DND-41 (cell line): ENCODE results near the gene PLA2G4A.

ENCODE experiments used
- ATAC-seq: fragments of 200-7000 bp; cut with Tn5 transposase; 3 replicates; pipeline ENCODE4 v1.9.1; 2021; ENCODE audit warnings: low read depth; ENCODE audit not compliant: insufficient read depth
- DNase-seq: peaks from one replicate; pipeline ENCODE4 v3.0.0-alpha.2; 2020
- H2AFZ ChIP-seq: 2 replicates; pipeline ENCODE4 v1.6.0; 2012; ENCODE audit warnings: low read depth, low read length
- H3K27ac ChIP-seq: 2 replicates; pipeline ENCODE4 v1.5.1; 2012; ENCODE audit warnings: low read length, inconsistent platforms
- H3K27me3 ChIP-seq: fragments of 200-600 bp; sonication (generic); 2 replicates; pipeline ENCODE4 v1.6.0; 2012; ENCODE audit warnings: low read length, mild to moderate bottlenecking, inconsistent platforms; ENCODE audit not compliant: insufficient read depth, poor library complexity
- H3K36me3 ChIP-seq: 2 replicates; pipeline ENCODE4 v1.5.1; 2012; ENCODE audit warnings: low read length, inconsistent platforms; ENCODE audit not compliant: insufficient read depth
- H3K4me1 ChIP-seq: 2 replicates; pipeline ENCODE4 v1.5.1; 2012; ENCODE audit warnings: mild to moderate bottlenecking, low read length; ENCODE audit not compliant: insufficient read depth
- H3K4me2 ChIP-seq: 2 replicates; pipeline ENCODE4 v1.6.0; 2012; ENCODE audit warnings: mild to moderate bottlenecking, moderate library complexity, low read length, inconsistent platforms; ENCODE audit not compliant: insufficient read depth
- H3K4me3 ChIP-seq, 2 experiments: fragments of 200-600 bp in 1 of 2; shearing (Covaris generic) in 1 of 2; 2 replicates each; pipeline ENCODE4 v1.5.1; 2012 to 2016; ENCODE audit warnings: inconsistent platforms in 2 of 2, low read length in 2 of 2, mild to moderate bottlenecking in 2 of 2, low read depth in 1 of 2, moderate library complexity in 1 of 2
- H3K79me2 ChIP-seq: 2 replicates; pipeline ENCODE4 v1.6.0; 2012; ENCODE audit warnings: low read length, inconsistent platforms; ENCODE audit not compliant: insufficient read depth
- H3K9ac ChIP-seq: 2 replicates; pipeline ENCODE4 v1.6.0; 2012; ENCODE audit warnings: low read depth, mild to moderate bottlenecking, inconsistent platforms, low read length, moderate library complexity
- H3K9me3 ChIP-seq: 2 replicates; pipeline ENCODE4 v1.5.1; 2012; ENCODE audit warnings: low read length, moderate library complexity, mild to moderate bottlenecking, inconsistent platforms; ENCODE audit not compliant: insufficient read depth, severe bottlenecking
- H4K20me1 ChIP-seq: 2 replicates; pipeline ENCODE4 v1.6.0; 2012; ENCODE audit warnings: low read length; ENCODE audit not compliant: insufficient read depth
- EZH2 ChIP-seq: IDR thresholded peaks from 3 replicates; pipeline ENCODE4 v1.6.1; 2012; ENCODE audit warnings: borderline replicate concordance, low read depth, mild to moderate bottlenecking, moderate library complexity, low read length, inconsistent platforms; ENCODE audit not compliant: severe bottlenecking
- TF ChIP-seq, protein P1 (sequence below): IDR thresholded peaks from 2 replicates; pipeline ENCODE4 v1.5.1; 2012; ENCODE audit warnings: borderline replicate concordance, low read length, moderate library complexity, mild to moderate bottlenecking; ENCODE audit not compliant: poor library complexity, severe bottlenecking; ENCODE audit errors: extremely low read depth

PLA2G4A gene

DNA sequence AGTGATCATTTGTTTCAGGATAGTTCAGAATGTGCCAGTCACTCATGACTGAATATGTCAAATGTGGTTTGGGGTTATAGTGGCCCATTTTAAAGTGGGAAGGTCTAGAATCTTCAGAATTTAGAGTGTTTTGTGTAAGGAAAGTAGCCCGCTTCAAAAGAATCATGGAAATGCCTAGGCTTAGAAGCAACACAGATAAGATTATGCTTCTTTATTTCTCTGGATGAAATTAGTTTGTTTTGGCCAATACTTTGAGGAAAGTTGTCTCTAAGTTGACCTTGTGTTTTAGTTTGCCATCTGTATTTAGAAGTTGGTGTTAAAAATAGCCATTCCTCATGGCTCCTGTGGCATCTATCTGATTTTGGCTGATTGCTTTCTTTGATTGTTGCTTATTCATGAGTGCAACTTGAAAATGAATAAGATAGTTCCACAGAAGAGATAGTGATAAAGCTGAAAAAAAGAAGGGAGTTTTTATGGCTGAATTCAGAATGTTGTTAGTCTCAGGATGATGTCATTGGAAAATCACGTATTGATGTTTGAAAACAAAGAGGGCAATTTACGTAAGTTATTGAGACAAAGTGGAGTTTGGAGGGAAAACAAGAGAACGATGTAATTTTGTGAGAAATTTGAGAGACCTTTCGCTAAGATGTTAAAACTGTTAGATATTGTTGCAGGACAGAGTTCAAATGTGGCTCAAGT lies 71.9 kb downstream of the PLA2G4A start:
- H3K9ac ChIP-seq: no peak overlapping the region
- H3K4me2 ChIP-seq: no peak overlapping the region
- H3K9me3 ChIP-seq: no peaks in the 10 kb centered on the region
- H3K79me2 ChIP-seq: no peaks in the 10 kb centered on the region
- no peak for DNase-seq
- no peak for ATAC-seq
- H3K27ac ChIP-seq: no peak overlapping the region
- no peaks in the 10 kb centered on the region for H3K36me3 ChIP-seq
- no peak overlapping the region for H2AFZ ChIP-seq
- H3K4me3 ChIP-seq: no peak overlapping the region
- H3K4me1 ChIP-seq: no peaks in the 10 kb centered on the region
- no peak for TF ChIP-seq EZH2
- TF ChIP-seq, protein P1, sequence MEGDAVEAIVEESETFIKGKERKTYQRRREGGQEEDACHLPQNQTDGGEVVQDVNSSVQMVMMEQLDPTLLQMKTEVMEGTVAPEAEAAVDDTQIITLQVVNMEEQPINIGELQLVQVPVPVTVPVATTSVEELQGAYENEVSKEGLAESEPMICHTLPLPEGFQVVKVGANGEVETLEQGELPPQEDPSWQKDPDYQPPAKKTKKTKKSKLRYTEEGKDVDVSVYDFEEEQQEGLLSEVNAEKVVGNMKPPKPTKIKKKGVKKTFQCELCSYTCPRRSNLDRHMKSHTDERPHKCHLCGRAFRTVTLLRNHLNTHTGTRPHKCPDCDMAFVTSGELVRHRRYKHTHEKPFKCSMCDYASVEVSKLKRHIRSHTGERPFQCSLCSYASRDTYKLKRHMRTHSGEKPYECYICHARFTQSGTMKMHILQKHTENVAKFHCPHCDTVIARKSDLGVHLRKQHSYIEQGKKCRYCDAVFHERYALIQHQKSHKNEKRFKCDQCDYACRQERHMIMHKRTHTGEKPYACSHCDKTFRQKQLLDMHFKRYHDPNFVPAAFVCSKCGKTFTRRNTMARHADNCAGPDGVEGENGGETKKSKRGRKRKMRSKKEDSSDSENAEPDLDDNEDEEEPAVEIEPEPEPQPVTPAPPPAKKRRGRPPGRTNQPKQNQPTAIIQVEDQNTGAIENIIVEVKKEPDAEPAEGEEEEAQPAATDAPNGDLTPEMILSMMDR: no peak
- no peaks in the 10 kb centered on the region for H4K20me1 ChIP-seq
- no peaks in the 10 kb centered on the region for H3K27me3 ChIP-seq

DNA sequence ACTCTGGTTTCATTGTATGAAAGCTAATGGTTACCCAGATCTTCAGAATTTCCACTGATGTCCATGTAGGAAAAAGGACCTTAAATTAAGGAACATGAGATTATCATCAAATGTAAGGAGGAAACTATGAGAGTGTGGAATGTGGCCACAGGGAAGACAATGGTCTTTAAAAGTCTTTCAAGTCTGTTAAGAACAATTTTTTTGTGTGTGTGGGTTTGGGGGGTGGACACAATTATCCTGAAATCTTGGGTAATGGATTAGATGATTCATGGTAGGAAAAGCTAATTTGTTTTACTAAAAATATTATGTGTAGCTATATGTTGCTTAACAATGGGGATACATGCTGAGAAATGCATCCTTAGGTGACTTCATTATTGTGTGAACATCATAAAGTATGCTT lies 72.9 kb downstream of the PLA2G4A start:
- no peak overlapping the region for H3K9ac ChIP-seq
- no peak overlapping the region for H2AFZ ChIP-seq
- no peaks in the 10 kb centered on the region for H3K36me3 ChIP-seq
- no peaks in the 10 kb centered on the region for H4K20me1 ChIP-seq
- H3K4me2 ChIP-seq: no peak overlapping the region
- no peak for ATAC-seq
- H3K4me1 ChIP-seq: no peaks in the 10 kb centered on the region
- no peaks in the 10 kb centered on the region for H3K27me3 ChIP-seq
- no peak for DNase-seq
- no peak overlapping the region for H3K4me3 ChIP-seq
- H3K27ac ChIP-seq: no peak overlapping the region
- no peak for TF ChIP-seq EZH2
- TF ChIP-seq, protein P1: no peak
- H3K79me2 ChIP-seq: no peaks in the 10 kb centered on the region
- H3K9me3 ChIP-seq: no peaks in the 10 kb centered on the region

DNA sequence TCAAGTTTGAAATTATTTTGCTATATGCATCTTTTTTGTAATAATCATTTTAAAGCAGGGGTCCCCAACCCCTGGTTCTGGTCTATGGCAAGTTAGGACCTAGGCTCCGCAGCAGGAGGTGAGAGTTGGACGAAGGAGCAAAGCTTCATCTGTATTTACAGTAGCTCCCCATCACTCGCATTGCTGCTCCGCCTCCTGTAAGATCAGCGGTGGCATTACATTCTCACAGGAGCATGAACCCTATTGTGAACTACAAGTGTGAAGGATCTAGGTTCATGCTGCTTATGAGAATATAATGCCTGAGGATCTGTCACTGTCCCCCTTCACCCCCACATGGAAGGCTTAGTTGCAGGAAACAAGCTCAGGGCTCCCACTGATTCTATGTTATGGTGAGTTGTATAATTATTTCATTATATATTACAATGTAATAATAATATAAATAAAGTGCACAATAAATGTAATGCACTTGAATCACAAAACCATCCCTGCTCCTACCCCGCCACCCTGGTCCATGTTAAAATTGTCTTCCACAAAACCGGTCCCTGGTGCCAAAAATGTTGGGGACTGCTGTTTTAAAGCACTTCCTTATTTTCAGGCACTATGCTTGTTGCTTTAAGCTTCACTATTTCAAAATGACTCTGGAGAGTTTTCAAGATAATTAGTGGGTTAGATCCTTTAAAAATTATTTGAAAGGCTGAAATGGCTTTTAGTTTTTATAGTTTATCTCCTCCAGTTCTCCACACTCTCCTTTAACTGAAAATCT lies 74.8 kb downstream of the PLA2G4A start:
- TF ChIP-seq, protein P1: no peak
- TF ChIP-seq EZH2: no peak
- H4K20me1 ChIP-seq: no peaks in the 10 kb centered on the region
- H2AFZ ChIP-seq: no peak overlapping the region
- H3K9me3 ChIP-seq: no peaks in the 10 kb centered on the region
- no peaks in the 10 kb centered on the region for H3K79me2 ChIP-seq
- H3K9ac ChIP-seq: no peak overlapping the region
- H3K36me3 ChIP-seq: no peaks in the 10 kb centered on the region
- H3K4me1 ChIP-seq: no peaks in the 10 kb centered on the region
- ATAC-seq (no peak), DNase-seq (no peak)
- H3K4me2 ChIP-seq: no peak overlapping the region
- H3K27ac ChIP-seq: no peak overlapping the region
- H3K4me3 ChIP-seq: no peak overlapping the region
- H3K27me3 ChIP-seq: no peaks in the 10 kb centered on the region
